HG02852 (cell line): ENCODE measurements around the gene ANKRD13B.

Experiments
- ATAC-seq: cut with Tn5 transposase; IDR thresholded peaks from one replicate; pipeline ENCODE4 v1.9.1; 2021; ENCODE audit warnings: mild to moderate bottlenecking, moderate library complexity; ENCODE audit not compliant: unreplicated experiment

The ANKRD13B gene

DNA sequence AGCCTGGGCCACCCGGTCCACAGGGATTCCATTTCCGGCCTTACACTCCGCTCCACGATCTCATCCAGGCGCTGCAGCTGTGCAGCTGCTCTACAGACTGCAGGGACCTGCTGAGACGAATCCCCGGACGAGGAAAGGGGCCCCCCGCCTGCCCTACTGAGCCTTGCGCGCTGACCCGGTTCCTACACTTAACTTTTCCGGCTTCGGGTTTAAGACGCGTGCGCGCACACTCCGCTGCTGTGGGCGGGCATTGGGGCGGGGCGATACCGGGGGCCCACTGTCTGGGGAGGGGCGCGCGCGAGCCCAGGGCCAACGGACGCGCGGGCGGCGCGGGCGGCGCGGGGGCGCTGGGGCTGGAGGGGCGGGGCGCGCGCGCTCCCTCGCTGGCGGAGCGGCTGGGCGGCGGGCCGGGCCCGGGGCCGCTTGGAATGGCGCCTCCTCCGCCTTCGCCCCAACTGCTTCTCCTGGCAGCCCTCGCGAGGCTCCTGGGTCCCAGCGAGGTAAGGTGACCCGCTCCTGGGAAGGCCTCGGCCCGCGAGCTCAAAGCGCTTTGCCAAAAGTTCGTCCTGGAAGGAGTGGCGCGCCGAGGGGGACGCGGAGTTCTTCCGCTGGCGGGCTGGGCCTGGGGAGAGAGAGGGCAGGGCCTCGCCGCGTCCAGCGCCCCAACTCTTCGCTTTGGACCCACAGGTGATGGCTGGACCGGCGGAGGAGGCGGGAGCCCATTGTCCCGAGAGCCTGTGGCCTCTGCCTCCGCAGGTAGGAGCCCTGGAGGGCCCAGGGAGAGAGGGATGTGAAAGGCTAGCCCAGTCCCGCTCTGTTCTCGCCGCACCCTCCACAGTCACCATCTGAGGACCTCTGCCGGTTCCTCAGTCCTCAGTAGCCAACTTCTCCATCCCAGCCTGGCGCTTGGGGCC lies 24.3 kb upstream of the ANKRD13B start, which contains the start of gene TP53I13:
TSS of gene TP53I13 (plus strand) at position 371 of the 914 bp plus-strand sequence. CDS start at position 429, 58 bp downstream.
- ATAC-seq: peak; percentile 47

DNA sequence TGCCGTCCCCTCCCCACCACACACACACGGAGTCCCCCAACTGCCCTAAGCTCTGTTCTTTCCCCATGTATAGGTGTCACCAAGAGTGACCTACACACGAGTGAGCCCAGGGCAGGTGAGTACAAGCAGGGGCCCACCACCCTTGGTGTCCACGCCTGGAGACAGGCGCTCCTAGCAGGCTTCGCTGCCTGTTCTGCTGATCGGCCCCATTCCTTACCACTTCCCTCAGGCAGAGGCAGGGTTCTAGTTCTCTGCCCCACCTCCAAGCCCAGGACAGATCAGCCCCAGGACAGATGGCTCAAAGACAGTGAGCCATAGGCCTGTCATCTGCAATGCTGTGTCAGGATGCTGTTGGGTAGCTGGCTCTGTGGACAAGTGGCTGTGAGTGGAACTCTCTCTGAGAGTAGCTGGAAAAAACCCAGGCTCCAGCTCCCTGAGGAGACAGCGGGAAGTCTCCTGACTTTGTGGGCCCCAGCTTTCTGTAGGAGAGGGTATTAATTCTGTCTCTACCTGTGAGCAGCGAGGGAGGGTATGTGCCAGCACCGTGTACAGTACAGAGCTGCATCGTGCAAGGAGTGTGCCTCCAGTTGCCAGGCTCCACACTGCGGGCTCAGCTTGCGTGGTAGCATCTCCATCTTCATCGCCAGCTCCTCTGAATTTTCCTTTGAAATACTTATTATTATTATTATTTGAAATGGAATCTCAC lies 23.5 kb upstream of the ANKRD13B start:
- ATAC-seq: no peak

DNA sequence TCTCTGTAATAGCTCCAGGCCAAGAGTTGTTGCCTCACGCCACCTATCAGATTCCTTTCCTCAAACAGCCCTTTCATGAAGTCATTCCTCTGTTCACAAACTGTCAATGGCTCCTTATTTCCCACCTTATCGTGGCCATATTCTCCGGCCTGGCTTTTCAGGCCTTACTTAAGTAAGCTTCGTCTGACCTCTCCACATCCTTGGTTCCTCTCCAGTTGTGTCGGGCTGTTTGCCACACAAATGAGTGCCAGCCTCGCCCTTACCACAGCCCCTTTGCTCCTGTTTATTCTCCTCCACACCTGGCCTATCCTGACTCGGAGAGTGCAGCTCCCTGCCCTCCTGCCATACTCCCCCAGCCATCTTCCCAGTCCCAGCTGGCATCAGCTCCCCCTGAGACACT lies 22.4 kb upstream of the ANKRD13B start:
- no peak for ATAC-seq

DNA sequence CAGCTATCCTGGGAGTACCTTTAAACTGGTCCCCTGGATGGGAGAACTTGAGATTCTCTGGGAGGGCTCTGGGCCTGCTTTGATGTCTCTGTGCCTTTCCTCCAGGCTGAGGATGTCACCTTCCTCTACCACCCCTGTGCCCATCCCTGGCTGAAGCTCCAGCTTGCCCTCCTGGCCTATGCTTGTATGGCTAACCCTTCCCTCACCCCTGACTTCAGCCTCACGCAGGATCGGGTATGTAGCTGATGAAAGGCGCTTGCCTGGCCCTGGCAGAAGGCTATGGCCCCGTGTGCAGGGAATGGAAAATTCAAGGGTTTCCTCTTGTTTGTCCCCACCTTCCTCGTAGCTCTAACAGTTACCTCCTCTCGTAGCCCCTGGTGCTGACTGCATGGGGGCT lies 21.4 kb upstream of the ANKRD13B start:
- ATAC-seq: no peak

DNA sequence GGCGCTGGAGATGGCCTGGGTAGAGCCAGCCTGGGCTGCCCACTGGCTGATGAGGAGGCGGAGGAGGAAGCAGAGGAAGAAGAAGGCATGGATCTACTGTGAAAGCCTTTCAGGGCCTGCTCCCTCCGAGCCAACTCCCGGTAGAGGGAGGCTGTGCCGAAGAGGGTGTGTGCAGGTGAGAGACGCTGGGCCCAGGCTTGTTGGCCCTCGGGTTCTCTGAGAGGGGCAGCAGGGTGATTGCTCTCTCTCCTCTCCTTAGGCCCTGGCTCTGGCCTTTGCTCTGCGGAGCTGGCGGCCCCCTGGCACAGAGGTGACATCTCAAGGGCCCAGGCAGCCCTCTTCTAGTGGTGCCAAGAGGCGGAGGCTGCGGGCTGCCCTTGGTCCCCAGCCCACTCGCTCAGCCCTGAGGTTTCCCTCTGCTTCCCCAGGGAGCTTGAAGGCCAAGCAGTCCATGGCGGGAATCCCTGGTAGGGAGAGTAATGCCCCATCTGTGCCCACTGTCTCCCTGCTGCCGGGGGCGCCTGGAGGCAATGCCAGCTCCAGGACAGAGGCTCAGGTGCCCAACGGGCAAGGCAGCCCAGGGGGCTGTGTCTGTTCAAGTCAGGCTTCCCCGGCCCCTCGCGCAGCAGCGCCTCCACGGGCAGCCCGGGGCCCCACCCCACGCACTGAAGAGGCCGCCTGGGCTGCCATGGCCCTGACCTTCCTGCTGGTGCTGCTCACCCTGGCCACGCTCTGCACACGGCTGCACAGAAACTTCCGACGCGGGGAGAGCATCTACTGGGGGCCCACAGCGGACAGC lies 20.9 kb upstream of the ANKRD13B start:
- ATAC-seq: no peak

DNA sequence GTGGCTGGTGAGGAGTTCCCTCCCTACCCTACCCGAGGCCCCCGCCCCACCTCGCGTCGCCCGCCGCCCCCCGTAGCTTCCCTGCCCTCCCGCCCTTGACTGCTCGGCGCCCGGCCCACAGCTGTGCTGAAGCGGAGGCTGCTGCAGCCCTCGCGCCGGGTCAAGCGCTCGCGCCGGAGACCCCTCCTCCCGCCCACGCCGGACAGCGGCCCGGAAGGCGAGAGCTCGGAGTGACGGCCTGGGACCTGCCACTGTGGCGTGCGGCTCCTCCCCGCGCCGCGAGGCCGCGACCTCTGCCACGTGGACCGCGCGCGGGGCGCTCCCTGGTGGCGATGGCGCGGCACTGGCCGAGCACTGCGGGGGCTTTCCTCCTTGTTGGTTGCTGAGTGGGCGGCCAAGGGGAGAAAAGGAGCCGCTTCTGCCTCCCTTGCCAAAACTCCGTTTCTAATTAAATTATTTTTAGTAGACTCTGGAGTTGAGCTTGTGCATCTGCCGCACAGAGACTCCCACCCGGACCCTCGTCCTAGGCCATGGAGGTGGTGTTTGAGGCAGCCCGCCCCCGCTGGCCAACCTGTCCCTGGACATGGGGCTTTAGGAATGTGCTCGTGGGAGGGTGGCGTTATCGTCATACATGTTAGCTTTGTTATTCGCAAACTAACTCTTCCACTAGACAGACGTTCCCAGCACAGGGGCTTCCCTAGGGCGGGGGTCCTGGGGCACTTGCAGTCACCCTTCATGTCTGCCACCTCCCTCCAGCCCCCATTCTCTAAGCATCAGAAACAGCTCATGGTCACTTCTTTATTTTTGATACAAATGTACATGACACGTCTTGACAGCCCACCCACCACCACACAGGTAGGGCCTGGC lies 20.0 kb upstream of the ANKRD13B start:
- no peak for ATAC-seq

DNA sequence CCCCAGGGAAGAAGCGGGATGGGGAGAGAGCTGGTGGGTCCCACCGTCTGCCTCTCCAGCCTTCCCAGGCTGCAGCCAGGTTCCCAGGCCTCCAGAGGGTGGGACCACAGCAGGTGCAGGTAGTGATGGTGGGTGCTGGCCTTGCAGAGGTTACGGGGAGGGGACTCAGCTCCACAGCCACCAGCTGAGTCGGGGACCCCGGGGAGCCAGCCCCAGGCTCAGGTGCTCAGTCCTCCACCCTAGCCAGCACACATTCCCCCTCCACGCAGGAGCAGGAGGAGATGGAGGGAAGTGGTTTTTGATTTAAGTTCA lies 19.4 kb upstream of the ANKRD13B start:
- ATAC-seq: no peak

DNA sequence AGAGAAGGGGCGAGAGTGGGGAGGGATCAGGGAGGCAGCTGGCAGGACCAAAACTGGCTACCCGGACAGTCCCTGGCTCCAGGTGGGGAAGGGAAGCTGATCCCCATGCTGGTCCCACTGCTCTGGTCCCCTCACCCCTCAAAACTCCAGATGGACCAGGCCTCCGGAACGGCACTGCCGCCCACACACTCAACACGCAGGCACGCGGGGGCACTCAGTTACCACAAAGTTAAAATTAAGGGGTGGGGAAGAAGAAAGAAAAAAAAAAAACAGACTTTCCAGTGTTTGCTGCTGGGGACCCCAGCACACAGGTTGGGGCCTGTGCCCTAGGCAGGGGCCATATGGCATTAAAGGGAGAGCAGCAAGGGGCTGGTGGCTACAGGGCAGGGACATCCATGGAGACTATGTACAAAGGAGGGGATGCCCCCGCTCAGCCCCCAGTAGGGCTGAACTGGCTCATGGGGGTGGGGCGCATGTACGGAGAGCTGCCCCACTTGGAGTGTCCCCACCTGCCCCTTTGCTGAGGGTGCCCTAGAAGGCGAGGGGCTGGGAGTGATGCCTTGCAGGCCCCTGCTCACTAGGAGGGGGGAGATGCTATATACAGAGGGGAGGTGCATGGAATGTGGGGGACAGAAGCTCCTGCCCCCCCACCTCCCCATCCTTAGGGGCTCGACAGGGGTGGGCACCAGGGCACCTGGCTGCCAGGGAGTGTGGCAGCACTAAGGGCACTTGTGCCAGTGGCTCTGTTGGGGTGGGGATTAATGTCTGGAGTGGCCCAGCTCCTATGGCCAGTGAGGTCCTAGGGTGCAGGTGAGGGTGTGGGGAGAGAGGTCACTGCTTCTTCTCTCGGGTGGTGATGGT lies 18.8 kb upstream of the ANKRD13B start:
- ATAC-seq: no peak

DNA sequence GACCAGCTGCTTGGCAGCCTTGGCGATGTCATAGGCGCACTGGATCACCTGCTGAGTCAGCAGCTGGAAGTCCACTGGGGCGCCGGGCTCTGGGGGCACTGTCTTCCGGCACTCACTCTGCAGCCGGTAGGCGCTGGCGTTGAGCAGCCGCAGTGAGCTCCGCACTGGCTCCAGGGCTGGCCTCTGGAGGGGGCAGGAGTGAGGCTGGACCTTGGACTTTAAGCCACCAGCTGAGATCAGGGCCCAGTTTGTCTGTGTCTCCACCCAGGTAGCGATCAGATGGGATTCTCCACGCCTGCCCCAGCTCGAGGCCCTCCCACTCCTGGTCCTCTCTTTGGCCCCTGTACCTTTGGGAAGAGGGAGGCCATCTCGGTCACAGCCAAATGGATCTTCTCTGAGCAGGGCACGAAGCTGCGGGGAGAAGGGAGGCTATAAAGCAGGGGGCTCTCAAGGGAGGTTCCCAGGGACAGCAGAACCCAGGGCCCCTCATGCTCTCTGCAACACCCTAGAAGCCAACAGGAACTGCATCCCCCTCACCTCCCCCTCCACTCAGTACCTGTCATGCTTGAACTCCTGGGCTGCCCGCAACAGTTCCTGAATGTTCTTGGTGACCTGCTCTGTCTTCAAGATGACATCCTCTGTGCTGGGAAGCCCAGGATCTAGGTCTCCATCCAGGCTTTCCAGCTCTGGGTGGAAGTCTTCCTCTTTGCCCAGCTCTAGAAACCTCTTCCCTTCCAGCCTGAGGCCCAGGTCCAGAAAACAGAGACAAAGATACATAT lies 18.0 kb upstream of the ANKRD13B start:
- no peak for ATAC-seq

DNA sequence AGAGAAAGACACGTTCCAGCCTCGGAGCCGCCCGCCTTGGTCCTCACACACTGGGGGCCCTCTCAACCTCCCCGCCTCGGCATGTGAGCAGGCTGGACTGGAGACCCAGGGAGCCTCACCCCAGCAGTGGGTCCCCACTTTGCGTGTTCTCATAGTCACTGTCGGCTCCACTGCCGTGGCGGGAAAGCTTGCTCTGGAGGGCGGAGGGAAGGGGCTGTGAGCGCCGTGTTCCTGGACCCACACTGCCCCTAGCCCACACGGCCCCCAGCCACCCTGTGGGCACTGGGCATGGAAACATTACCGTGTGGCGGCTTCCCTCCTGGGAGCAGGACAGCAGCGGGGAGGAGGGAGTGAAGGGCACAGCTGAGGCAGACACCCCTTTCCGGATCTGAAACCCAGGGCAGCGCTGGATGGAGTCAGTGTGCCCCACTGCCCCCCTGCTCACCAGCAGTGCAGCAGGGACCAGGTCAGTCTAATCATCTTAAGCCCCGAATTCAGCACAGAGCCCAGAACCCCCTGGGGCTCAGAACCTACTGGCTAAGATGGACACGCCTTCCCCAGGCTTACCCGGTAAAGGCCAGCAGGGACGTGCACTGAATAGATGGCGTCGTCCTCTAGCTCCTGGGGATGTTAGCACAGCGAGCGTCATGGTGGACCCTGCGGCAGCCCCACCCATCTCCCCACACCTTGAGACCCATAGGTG lies 17.3 kb upstream of the ANKRD13B start:
- ATAC-seq: no peak

DNA sequence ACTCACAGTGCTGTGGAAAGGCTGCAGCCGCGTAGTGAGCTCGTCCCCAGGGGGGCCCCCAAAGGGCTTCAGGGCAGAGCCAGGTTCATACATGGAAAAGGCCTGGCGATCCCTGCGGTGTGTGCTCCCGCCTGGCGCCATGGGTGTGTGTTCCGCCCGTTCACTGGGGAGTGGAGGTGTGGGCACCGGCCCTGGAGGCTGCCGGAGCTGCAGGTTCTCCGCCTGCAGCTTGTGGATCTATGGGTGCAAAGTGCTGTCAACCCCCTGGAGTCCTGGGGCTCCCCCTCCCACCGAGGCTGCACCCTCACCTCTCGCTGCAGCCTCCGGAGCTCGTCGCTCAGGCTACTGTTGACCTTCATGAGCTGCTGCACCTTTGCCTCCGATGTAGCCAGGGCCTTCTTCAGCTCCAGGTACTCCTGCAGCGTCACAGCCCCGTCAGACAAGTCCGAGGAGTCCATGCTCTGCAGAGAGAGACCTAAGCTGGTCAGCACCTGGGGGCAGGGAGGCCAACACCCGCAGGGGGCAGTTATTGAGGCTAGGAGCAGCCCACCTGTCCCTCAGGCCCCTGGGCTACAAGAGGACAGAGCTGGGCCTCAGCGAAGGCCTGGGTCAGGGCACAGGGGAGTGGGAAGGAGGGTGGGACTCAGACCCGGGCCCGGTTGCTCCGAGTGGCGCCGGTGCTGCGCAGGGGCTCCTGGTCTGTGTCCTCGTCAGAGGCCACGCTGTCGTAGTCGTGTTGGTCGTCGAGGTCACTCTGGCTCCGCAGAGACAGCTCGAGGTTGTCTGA lies 16.5 kb upstream of the ANKRD13B start:
- no peak for ATAC-seq

DNA sequence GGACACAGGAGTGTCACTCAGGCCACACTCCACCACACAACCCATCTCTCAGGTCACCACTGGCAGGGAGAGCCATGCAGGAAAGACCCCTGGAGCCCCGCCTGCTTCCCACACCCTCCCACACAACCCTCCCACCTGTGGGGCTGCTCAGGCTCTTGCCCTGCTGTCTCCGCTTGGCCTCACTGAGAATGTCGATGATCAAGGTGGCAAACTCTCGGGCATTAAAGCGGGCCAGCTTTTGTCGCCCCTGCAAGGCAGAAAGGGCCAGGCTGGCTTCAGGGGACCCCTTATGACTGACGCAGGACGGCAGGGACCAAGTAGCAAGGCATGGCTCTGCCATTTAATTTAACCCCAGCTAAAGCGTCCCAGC lies 15.9 kb upstream of the ANKRD13B start:
- no peak for ATAC-seq

DNA sequence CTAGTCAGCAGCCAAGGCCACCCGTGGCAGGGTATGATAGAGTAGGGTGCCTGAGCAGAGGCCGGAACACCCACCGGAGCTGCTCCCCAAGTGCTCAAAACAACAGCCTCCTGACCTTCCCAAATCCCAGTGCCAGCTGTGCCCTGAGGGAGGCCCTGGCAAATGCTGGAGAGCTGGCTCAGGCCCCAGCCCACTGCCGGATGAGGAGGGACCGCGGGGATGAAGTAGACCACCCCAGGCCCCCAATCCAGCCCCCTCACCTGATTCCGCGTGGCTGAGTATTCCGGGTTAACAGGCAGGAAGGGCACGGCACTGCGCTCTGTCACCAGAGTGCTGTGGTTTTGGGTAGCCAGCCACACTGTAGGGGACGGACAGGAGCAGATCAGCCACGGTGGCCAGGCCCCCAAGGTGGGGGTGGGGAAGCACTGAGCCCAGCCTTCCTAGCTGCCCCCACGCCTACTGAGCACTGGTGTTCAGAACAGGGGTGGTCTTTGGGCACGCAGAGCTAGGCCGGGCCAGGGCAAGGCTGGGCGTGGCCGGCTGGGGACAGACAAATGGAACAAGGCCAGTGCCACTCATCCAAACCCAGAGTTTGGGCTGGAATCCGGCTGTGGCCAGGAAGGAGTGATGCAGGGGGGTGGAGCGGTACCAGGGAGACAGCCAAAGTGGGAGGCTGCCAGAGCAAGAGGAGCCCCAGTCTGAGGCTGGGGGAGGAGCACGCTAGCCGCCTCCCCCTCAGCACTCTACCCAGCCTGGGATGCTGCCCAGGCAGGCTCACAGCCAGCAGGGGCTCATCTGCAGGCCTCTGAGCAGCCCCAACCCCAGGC lies 15.3 kb upstream of the ANKRD13B start:
- ATAC-seq: no peak

DNA sequence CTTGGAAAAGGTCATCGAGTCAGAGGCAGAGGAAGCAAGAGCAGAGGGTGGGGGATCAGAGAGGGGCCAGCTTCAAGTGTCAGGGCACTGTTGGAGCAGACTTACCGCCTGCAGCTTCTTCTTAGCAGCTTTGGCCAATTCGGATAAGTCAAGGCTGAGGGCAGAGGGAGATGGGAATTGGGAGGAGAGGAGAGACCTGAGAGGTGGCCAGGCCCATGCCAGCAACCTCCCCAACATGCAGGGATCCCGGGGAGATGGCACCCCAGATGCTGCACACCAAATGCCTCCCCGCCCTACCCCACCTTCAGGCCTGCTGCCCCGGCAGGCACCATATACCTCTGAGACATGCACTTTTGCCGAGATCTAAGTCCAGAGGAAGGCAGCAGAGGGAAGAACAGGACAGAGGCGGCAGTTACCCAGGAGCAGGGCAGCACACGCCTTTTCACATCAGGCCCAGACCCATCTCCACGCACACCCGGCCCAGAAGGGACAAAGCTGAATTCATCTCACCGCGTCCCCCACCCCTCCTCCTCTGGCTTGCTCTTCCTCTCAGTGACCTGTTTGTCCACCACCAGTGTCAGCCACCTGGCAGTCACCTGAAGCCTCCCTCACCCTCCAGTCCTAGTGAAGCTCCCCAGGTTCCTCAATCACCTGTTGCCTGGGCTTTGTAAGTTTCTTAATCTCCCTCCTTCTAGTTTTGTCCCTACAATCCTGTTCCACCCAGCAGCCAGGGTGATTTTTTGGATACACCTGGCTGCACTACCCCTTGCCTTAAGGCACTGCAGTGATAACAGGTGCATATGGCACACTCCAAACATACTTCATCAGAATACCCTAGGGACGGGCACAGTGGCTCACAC lies 14.1 kb upstream of the ANKRD13B start:
- ATAC-seq: no peak

DNA sequence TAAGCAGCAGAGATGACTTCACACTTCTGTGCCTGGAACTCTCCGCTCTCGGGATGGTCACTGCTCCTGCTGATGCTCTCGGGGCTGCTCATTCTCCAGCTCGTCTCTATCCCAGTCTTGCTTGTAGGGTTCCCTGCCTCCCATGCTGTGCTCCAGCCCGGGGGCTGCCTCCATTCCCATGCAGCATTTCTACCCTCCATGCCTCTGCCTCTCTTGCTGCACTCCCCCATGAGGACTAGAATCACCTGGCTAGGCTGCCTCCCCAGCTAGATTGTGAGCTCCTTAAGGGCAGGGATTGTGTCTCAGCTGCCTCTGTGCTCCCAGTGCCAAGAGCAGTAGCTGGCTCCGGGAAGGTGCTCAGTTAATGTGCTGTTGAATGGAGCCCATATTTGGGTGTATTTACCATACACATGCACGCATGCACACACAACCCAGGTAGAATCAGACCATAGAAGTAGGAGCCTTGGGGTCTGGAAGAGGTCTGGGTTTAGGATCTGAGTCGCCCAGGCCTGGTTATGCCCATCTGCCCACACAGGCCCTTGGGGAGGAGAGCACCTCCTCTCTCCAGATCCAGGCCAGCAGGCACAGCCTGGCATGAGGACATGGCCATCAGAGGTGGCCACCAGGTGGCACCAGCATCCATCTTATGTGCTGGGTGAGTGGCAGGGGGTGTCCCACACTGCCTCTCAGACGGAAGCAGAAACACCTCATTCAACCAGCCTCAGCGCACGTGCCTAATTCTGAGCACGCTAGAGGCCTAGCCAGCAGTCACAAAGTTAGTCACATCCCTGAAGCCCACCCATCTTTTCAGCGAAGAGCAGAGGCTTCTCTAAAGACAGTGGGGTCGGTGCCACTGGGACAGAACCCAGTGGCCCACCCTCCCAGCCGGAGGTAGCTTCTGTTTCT lies 12.8 kb upstream of the ANKRD13B start:
- ATAC-seq: peak; percentile 82
